Activated CD4-positive, alpha-beta T cell treated with anti-CD3 and anti-CD28 coated beads for 48 hours (primary cell): ENCODE measurements around the gene GARNL3.

Source experiments
- DNase-seq: peaks from one replicate; pipeline ENCODE4 v3.0.0-alpha.2; 2020

Gene GARNL3

GRCh38 chr9:127313042-127313560 lies 48.5 kb downstream of the GARNL3 start:
- DNase-seq: no peak

GRCh38 chr9:127314911-127315310 lies 50.3 kb downstream of the GARNL3 start:
- no peak for DNase-seq

GRCh38 chr9:127316586-127317323 lies 52.2 kb downstream of the GARNL3 start:
- peak; percentile 8 for DNase-seq

GRCh38 chr9:127318651-127319167 lies 54.1 kb downstream of the GARNL3 start:
- DNase-seq: no peak

GRCh38 chr9:127319366-127320114 lies 55.0 kb downstream of the GARNL3 start:
- DNase-seq: no peak

GRCh38 chr9:127320115-127320378 lies 55.5 kb downstream of the GARNL3 start:
- DNase-seq: no peak

GRCh38 chr9:127323393-127323792 lies 58.8 kb downstream of the GARNL3 start:
- no peak for DNase-seq

- DNase-seq: no peak
Measured at GRCh38 chr9:127330501-127330900, 65.9 kb downstream of the GARNL3 start.

GRCh38 chr9:127333221-127334064 lies 68.9 kb downstream of the GARNL3 start:
- no peak for DNase-seq

- DNase-seq: no peak
Measured at GRCh38 chr9:127334725-127335124, 70.2 kb downstream of the GARNL3 start.

GRCh38 chr9:127336086-127336485 lies 71.5 kb downstream of the GARNL3 start:
- no peak for DNase-seq

GRCh38 chr9:127336506-127337352 lies 72.2 kb downstream of the GARNL3 start:
- no peak for DNase-seq

- DNase-seq: no peak
Measured at GRCh38 chr9:127340721-127341120, 76.1 kb downstream of the GARNL3 start.

- no peak for DNase-seq
Measured at GRCh38 chr9:127341152-127341551, 76.6 kb downstream of the GARNL3 start.

- no peak for DNase-seq
Measured at GRCh38 chr9:127344368-127345000, 79.9 kb downstream of the GARNL3 start.

- DNase-seq: no peak
Measured at GRCh38 chr9:127345566-127345965, 81.0 kb downstream of the GARNL3 start.

- DNase-seq: no peak
Measured at GRCh38 chr9:127346584-127346983, 82.0 kb downstream of the GARNL3 start.

- no peak for DNase-seq
Measured at GRCh38 chr9:127347831-127348776, 83.5 kb downstream of the GARNL3 start.

GRCh38 chr9:127349483-127350113 lies 85.0 kb downstream of the GARNL3 start:
- DNase-seq: no peak
